ENCODE measurements around the gene NUP93.
A peak's percentile ranks its signal among the peaks of the same experiment; 100 is the strongest.

Gene NUP93

GRCh38 chr16:56815721-56816120 is 85.8 kb downstream of the NUP93 start:
- no peaks in the 10 kb centered on the region for H3K9me3 ChIP-seq (ENCODE audit: control insufficient read depth, insufficient read depth, low read depth, low read length)
- ChIA-PET POLR2A (no interaction called here), CTCF (interaction anchor here (1.1 kb wide), 2 partner anchors 22 to 23 kb away, joined by 3 to 4 read pairs; no protein-coding TSS in a partner anchor)
- TF ChIP-seq OSR2 (tag by site-specific recombination; IDR thresholded peaks at IDR 0.05) (peak; percentile 44; the same call in 1 of the 2 replicates), ZFP69B (tag by site-specific recombination; IDR thresholded peaks at IDR 0.05) (no peak), ZNF26 (tag by site-specific recombination; IDR thresholded peaks at IDR 0.05) (no peak), ZNF133 (tag by site-specific recombination; IDR thresholded peaks at IDR 0.05) (no peak)
- peaks cover 3% of the 10 kb centered on the region; the same call in 1 of the 2 replicates for H3K4me1 ChIP-seq (ENCODE audit: control insufficient read depth, insufficient read depth, low read length)
- H3K4me3 ChIP-seq (ENCODE audit: low read depth, low read length) = no peak overlapping the region
- peaks cover 0 to 15% of the 10 kb centered on the region in 2 experiments; a peak in 1 of 3 replicates for H3K36me3 ChIP-seq (ENCODE audit: control insufficient read depth in 2 of 2, insufficient read depth in 1 of 2, low read length in 2 of 2)
- H3K27ac ChIP-seq (ENCODE audit: extremely low read depth, low read depth, low read length) = no peak overlapping the region

- no peak for TF ChIP-seq ZNF354C (tag by site-specific recombination; IDR thresholded peaks at IDR 0.05; ENCODE audit: borderline replicate concordance, low read depth)
- no peak for TF ChIP-seq ZNF529 (tag by site-specific recombination; IDR thresholded peaks at IDR 0.05; ENCODE audit: insufficient replicate concordance)
- TF ChIP-seq ZSCAN4 (tag by site-specific recombination; IDR thresholded peaks at IDR 0.05) = no peak
- no peak for TF ChIP-seq ZNF701 (tag by site-specific recombination; IDR thresholded peaks at IDR 0.05)
- no peak for TF ChIP-seq ZNF133 (tag by site-specific recombination; IDR thresholded peaks at IDR 0.05)
- no peak for TF ChIP-seq ZNF302 (tag by site-specific recombination; IDR thresholded peaks at IDR 0.05; ENCODE audit: low read depth)
- TF ChIP-seq ZNF121 (tag by site-specific recombination; IDR thresholded peaks at IDR 0.05) = no peak
- TF ChIP-seq ZBTB26 (tag by site-specific recombination; optimal IDR thresholded peaks at IDR 0.05) = no peak
- TF ChIP-seq ZNF76 (tag by site-specific recombination; IDR thresholded peaks at IDR 0.05; ENCODE audit: borderline replicate concordance, low read depth) = no peak
- no peak for TF ChIP-seq ZBTB20 (tag by site-specific recombination; IDR thresholded peaks at IDR 0.05)
- H3K27ac ChIP-seq (ENCODE audit: extremely low read depth, low read depth, low read length) = no peak overlapping the region
- no peak overlapping the region for H3K4me3 ChIP-seq (ENCODE audit: low read depth, low read length)
- no peaks in the 10 kb centered on the region for H3K9me3 ChIP-seq (ENCODE audit: control insufficient read depth, insufficient read depth, low read depth, low read length)
- POLR2A ChIA-PET = no interaction called here
- H3K4me1 ChIP-seq (ENCODE audit: control insufficient read depth, insufficient read depth, low read length) = peaks cover 3% of the 10 kb centered on the region; the same call in 1 of the 2 replicates
- CTCF ChIA-PET = no interaction called here
- H3K36me3 ChIP-seq (ENCODE audit: control insufficient read depth in 2 of 2, insufficient read depth in 1 of 2, low read length in 2 of 2) = peaks cover 1 to 28% of the 10 kb centered on the region in 2 experiments; a peak in 2 of 3 replicates
Measured at GRCh38 chr16:56817056-56817455, 87.1 kb downstream of the NUP93 start.

GRCh38 chr16:56817938-56818337 is 88.0 kb downstream of the NUP93 start:
- peaks cover 3% of the 10 kb centered on the region; the same call in 1 of the 2 replicates for H3K4me1 ChIP-seq (ENCODE audit: control insufficient read depth, insufficient read depth, low read length)
- POLR2A ChIA-PET = no interaction called here
- CTCF ChIA-PET = no interaction called here
- H3K36me3 ChIP-seq (ENCODE audit: control insufficient read depth in 2 of 2, insufficient read depth in 1 of 2, low read length in 2 of 2) = peaks cover 4 to 32% of the 10 kb centered on the region in 2 experiments; a peak in 2 of 3 replicates
- H3K4me3 ChIP-seq (ENCODE audit: low read depth, low read length) = no peak overlapping the region
- no peak overlapping the region for H3K27ac ChIP-seq (ENCODE audit: extremely low read depth, low read depth, low read length)
- no peaks in the 10 kb centered on the region for H3K9me3 ChIP-seq (ENCODE audit: control insufficient read depth, insufficient read depth, low read depth, low read length)
- TF ChIP-seq GLIS1 (tag by site-specific recombination; IDR thresholded peaks at IDR 0.05) (no peak), ZBTB7A (tag by site-specific recombination; IDR thresholded peaks at IDR 0.05; ENCODE audit: low read depth) (no peak), ZBTB26 (tag by site-specific recombination; optimal IDR thresholded peaks at IDR 0.05) (no peak), PRDM4 (tag by site-specific recombination; IDR thresholded peaks at IDR 0.05) (no peak), AEBP2 (tag by site-specific recombination; IDR thresholded peaks at IDR 0.05; ENCODE audit: borderline replicate concordance) (no peak), ZNF791 (tag by site-specific recombination; IDR thresholded peaks at IDR 0.05) (no peak), ZNF311 (tag by site-specific recombination; IDR thresholded peaks at IDR 0.05; ENCODE audit: borderline replicate concordance) (no peak), ZNF449 (tag by site-specific recombination; IDR thresholded peaks at IDR 0.05) (no peak)

Data from HEK293 (cell line).